ENCODE data around the gene IFFO2. TPM values are rescaled to one million over a fixed set of nuclear protein-coding genes. Genes with fewer than 3 reads are reported as not detected.
A peak's percentile ranks its signal among the peaks of the same experiment; 100 is the strongest.

Gene IFFO2
- total and polyA plus RNA-seq, 2 of the 13 experiments (the other 11 are each of a cell fraction or from before 2014, with no cell fraction given): 7.3 to 16.7 TPM

GRCh38 chr1:18883636-18884418 is 72.6 kb downstream of the IFFO2 start (continued):
- TF ChIP-seq CTCF (CRISPR knock-in tag; IDR thresholded peaks at IDR 0.05): peak; percentile 88
- TF ChIP-seq ZNF556 (CRISPR knock-in tag; IDR thresholded peaks at IDR 0.05; ENCODE audit: borderline replicate concordance): no peak
- TF ChIP-seq ONECUT2 (CRISPR knock-in tag; IDR thresholded peaks at IDR 0.05): no peak
- peak; percentile 63 for TF ChIP-seq RBM22 (optimal IDR thresholded peaks at IDR 0.05; ENCODE audit: low read length)
- TF ChIP-seq NFIB (CRISPR knock-in tag; IDR thresholded peaks at IDR 0.05; ENCODE audit: borderline replicate concordance): no peak
- TF ChIP-seq SRF (IDR thresholded peaks at IDR 0.05; ENCODE audit: low read depth, low read length): no peak
- TF ChIP-seq HNF1B (CRISPR knock-in tag; IDR thresholded peaks at IDR 0.05): 0 out of 2 replicates have a peak, but pooled peaks have one; percentile 45
- TF ChIP-seq ELF4 (CRISPR knock-in tag; IDR thresholded peaks at IDR 0.05; ENCODE audit: borderline replicate concordance): no peak
- no peak for TF ChIP-seq PITX1 (CRISPR knock-in tag; IDR thresholded peaks at IDR 0.05)
- TF ChIP-seq POLR2G (IDR thresholded peaks at IDR 0.05; ENCODE audit: low read depth, low read length): peak; percentile 10; the same call in 1 of the 2 replicates
- TF ChIP-seq ZNF274 (CRISPR knock-in tag; IDR thresholded peaks at IDR 0.05): 0 out of 2 replicates have a peak, but pooled peaks have one; percentile 3
- peak; percentile 70; the same call in 1 of the 2 replicates for TF ChIP-seq ZBTB26 (CRISPR knock-in tag; IDR thresholded peaks at IDR 0.05; ENCODE audit: borderline replicate concordance)
- TF ChIP-seq SMC3 (IDR thresholded peaks at IDR 0.05; ENCODE audit: low read length): peak; percentile 67
- TF ChIP-seq POGZ (CRISPR knock-in tag; IDR thresholded peaks at IDR 0.05): no peak
- no peak for TF ChIP-seq ZNF333 (CRISPR knock-in tag; IDR thresholded peaks at IDR 0.05; ENCODE audit: borderline replicate concordance)
